ENCODE measurements around the gene SFXN3.

Gene SFXN3

GRCh38 chr10:101031128-101031795 is at the start of gene SFXN3, which contains the start of gene PDZD7:
TSS of gene SFXN3 (plus strand) at chr10:101031234. CDS start at chr10:101034695, 3,461 bp downstream.
TSS of gene PDZD7 (minus strand) at chr10:101031129. CDS start at chr10:101030219, 910 bp downstream.
- DNase-seq (ENCODE audit: low spot score) = peak; percentile 99

- DNase-seq (ENCODE audit: low spot score) = no peak
Observed at GRCh38 chr10:100982916-100983830, 47.9 kb upstream of the SFXN3 start.

- no peak for DNase-seq (ENCODE audit: low spot score)
Observed at GRCh38 chr10:100983868-100984671, 47.0 kb upstream of the SFXN3 start.

- no peak for DNase-seq (ENCODE audit: low spot score)
Observed at GRCh38 chr10:100984672-100985177, 46.3 kb upstream of the SFXN3 start.

- no peak for DNase-seq (ENCODE audit: low spot score)
Observed at GRCh38 chr10:100985336-100985735, 45.7 kb upstream of the SFXN3 start.

GRCh38 chr10:100986623-100986951 is 44.4 kb upstream of the SFXN3 start:
- DNase-seq (ENCODE audit: low spot score) = no peak

GRCh38 chr10:100986952-100987684 is 43.9 kb upstream of the SFXN3 start, which contains the start of the genes MRPL43 and TWNK:
TSS of gene MRPL43 (minus strand) at chr10:100987497. CDS start at chr10:100987443, 54 bp downstream.
TSS of gene TWNK (plus strand) at chr10:100987543. CDS start at chr10:100988211, 668 bp downstream.
- DNase-seq (ENCODE audit: low spot score) = peak; percentile 95

- DNase-seq (ENCODE audit: low spot score) = no peak
Observed at GRCh38 chr10:100987685-100988049, 43.4 kb upstream of the SFXN3 start.

- DNase-seq (ENCODE audit: low spot score) = no peak
Observed at GRCh38 chr10:100988166-100988565, 42.9 kb upstream of the SFXN3 start.

GRCh38 chr10:100989088-100989487 is 41.9 kb upstream of the SFXN3 start:
- no peak for DNase-seq (ENCODE audit: low spot score)

GRCh38 chr10:100993986-100994708 is 36.9 kb upstream of the SFXN3 start:
- DNase-seq (ENCODE audit: low spot score) = no peak

- DNase-seq (ENCODE audit: low spot score) = no peak
Observed at GRCh38 chr10:100995181-100995580, 35.9 kb upstream of the SFXN3 start.

- peak; percentile 36 for DNase-seq (ENCODE audit: low spot score)
Observed at GRCh38 chr10:100996678-100997359, 34.2 kb upstream of the SFXN3 start.

- DNase-seq (ENCODE audit: low spot score) = peak; percentile 94
Observed at GRCh38 chr10:100997360-100998182, 33.5 kb upstream of the SFXN3 start.

GRCh38 chr10:100998183-100998990 is 32.6 kb upstream of the SFXN3 start:
- DNase-seq (ENCODE audit: low spot score) = peak; percentile 99

GRCh38 chr10:100998991-100999741 is 31.9 kb upstream of the SFXN3 start:
- DNase-seq (ENCODE audit: low spot score) = peak; percentile 88

GRCh38 chr10:100999742-101000126 is 31.3 kb upstream of the SFXN3 start, which contains the start of gene LZTS2:
TSS of gene LZTS2 (plus strand) at chr10:100999808. CDS start at chr10:101002539, 2,731 bp downstream.
- DNase-seq (ENCODE audit: low spot score) = no peak

Measured in hepatic stellate cell (primary cell).